Esophagus muscularis mucosa (tissue), 4 donors: ENCODE results near the gene AKAP13. TPM values are rescaled to one million over a fixed set of nuclear protein-coding genes. Genes with fewer than 3 reads are reported as not detected.

ENCODE experiments used
- DNase-seq: peaks from one replicate; pipeline ENCODE4 v3.0.0-alpha.2; 2017; ENCODE audit errors: extremely low spot score
- H3K27ac ChIP-seq, 4 donors: fragments of 200-600 bp; sonication (generic); replicated peaks in 1 of 4; 1 replicate in 3 of 4; 2 replicates in 1 of 4; pipeline ENCODE4 v1.5.1; 2016 to 2019; ENCODE audit warnings: mild to moderate bottlenecking in 1 of 4
- H3K27me3 ChIP-seq, 4 donors: fragments of 200-600 bp; sonication (generic); one replicate each; pipeline versions ENCODE4 v1.5.1 to v1.6.0; 2016 to 2019
- H3K36me3 ChIP-seq, 4 donors: fragments of 200-600 bp; sonication (generic); one replicate each; pipeline ENCODE4 v1.5.1; 2016 to 2019
- H3K4me1 ChIP-seq, 4 donors: fragments of 200-600 bp; sonication (generic); one replicate each; pipeline ENCODE4 v1.5.1; 2016 to 2019
- H3K4me3 ChIP-seq, 4 donors: fragments of 200-600 bp; sonication (generic); 1 replicate in 2 of 4; 2 replicates in 2 of 4; pipeline ENCODE4 v1.5.1; 2016 to 2019; ENCODE audit warnings: mild to moderate bottlenecking in 4 of 4, moderate library complexity in 1 of 4
- H3K9me3 ChIP-seq, 4 donors: fragments of 200-600 bp; sonication (generic); 1 replicate in 3 of 4; 2 replicates in 1 of 4; pipeline ENCODE4 v1.5.1; 2016 to 2019
- EP300 ChIP-seq: sonication (generic); formaldehyde crosslinking; IDR thresholded peaks from one replicate; pipeline ENCODE4 v1.6.1; 2017; ENCODE audit warnings: antibody characterized with exemption
- POLR2A ChIP-seq: fragments of 450-650 bp; IDR thresholded peaks from one replicate; pipeline ENCODE4 v1.6.1; 2017; ENCODE audit warnings: antibody characterized with exemption, moderate library complexity, mild to moderate bottlenecking, low read depth
- POLR2AphosphoS5 ChIP-seq, 2 donors: sonication (generic); formaldehyde crosslinking; IDR thresholded peaks; one replicate each; pipeline ENCODE4 v1.6.1; 2017; ENCODE audit warnings: antibody characterized with exemption in 2 of 2
- WGBS: methylation state at CpG from one replicate; pipeline ENCODE4 v1.1.5; 2018; 5-methylcytosine and 5-hydroxymethylcytosine counted together
- intact Hi-C: fragments of 100-400 bp; cut with DNase I; formaldehyde crosslinking; loops from one replicate; pipeline ENCODE4 v1.15.1; 2023
- total RNA-seq, 4 donors: library from RNA; depleted of rRNA; stranded (reverse); fragments of >200 nt; gene quantifications; one replicate each; pipeline versions ENCODE4 v1.1.0 to v1.2.1, GENCODE V29; 2016
- TF ChIP-seq, protein P1 (sequence below), 3 experiments: fragments of 200-600 bp in 2 of 3; fragments of 450-650 bp in 1 of 3; sonication (generic) in 2 of 3; IDR thresholded peaks; one replicate each; pipeline ENCODE4 v1.5.1; 2017 to 2019; ENCODE audit warnings: antibody characterized with exemption in 3 of 3, mild to moderate bottlenecking in 2 of 3, moderate library complexity in 1 of 3

AKAP13 gene
- total RNA-seq, 4 donors from 2014 or later, result 232 to 323 (median 284) TPM

GRCh38 chr15:85383470-85384148 lies 3.2 kb downstream of the AKAP13 start:
- peak overlapping the region; percentile 98 to 99 (median 98) for H3K27ac ChIP-seq
- intact Hi-C loops, result loop anchor here (5.0 kb wide), 1 partner anchor 51 kb away; no protein-coding TSS in a partner anchor
- H3K4me3 ChIP-seq, result peak overlapping the region in 3 of 4 donors; percentile 89 to 98 (median 93)
- no peaks in the 10 kb centered on the region for H3K9me3 ChIP-seq
- peaks cover 0 to 3% (median 0%) of the 10 kb centered on the region in 4 donors for H3K36me3 ChIP-seq
- 69% methylated on average over 2 of the region's 2 CpGs for WGBS
- DNase-seq, result no peak
- H3K4me1 ChIP-seq, result peaks cover 15 to 74% (median 63%) of the 10 kb centered on the region in 4 donors
- no peaks in the 10 kb centered on the region for H3K27me3 ChIP-seq
- TF ChIP-seq POLR2AphosphoS5 (IDR thresholded peaks at IDR 0.05), result no peak
- no peak for TF ChIP-seq EP300
- no peak for TF ChIP-seq POLR2A
- TF ChIP-seq, protein P1, sequence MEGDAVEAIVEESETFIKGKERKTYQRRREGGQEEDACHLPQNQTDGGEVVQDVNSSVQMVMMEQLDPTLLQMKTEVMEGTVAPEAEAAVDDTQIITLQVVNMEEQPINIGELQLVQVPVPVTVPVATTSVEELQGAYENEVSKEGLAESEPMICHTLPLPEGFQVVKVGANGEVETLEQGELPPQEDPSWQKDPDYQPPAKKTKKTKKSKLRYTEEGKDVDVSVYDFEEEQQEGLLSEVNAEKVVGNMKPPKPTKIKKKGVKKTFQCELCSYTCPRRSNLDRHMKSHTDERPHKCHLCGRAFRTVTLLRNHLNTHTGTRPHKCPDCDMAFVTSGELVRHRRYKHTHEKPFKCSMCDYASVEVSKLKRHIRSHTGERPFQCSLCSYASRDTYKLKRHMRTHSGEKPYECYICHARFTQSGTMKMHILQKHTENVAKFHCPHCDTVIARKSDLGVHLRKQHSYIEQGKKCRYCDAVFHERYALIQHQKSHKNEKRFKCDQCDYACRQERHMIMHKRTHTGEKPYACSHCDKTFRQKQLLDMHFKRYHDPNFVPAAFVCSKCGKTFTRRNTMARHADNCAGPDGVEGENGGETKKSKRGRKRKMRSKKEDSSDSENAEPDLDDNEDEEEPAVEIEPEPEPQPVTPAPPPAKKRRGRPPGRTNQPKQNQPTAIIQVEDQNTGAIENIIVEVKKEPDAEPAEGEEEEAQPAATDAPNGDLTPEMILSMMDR (IDR thresholded peaks at IDR 0.05), result no peak

DNA sequence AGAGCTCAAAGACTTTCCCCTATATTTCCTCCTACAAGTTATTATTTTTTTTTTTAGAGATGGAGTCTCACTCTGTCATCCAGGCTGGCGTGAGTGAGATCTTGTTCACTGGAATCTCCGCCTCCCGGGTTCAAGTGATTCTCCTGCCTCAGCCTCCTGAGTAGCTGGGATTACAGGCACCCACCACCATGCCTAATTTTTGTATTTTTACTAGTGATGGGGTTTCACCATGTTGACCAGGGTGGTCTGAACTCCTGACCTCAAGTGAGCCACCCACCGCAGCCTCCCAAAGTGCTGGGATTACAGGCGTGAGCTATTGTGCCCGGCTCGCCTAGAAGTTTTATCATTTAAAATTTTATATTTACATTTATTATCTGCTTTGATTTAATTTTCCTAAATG lies 5.9 kb downstream of the AKAP13 start:
- intact Hi-C loops, result no loop called here
- WGBS, result 96% methylated on average over 7 of the region's 7 CpGs
- H3K4me1 ChIP-seq, result peaks cover 25 to 92% (median 82%) of the 10 kb centered on the region in 4 donors
- peak overlapping the region in 3 of 4 donors; percentile 98 to 99 (median 98) for H3K27ac ChIP-seq
- TF ChIP-seq POLR2AphosphoS5 (IDR thresholded peaks at IDR 0.05), result no peak
- no peak overlapping the region for H3K4me3 ChIP-seq
- DNase-seq, result no peak
- H3K36me3 ChIP-seq, result peaks cover 0 to 3% (median 0%) of the 10 kb centered on the region in 4 donors
- no peaks in the 10 kb centered on the region for H3K27me3 ChIP-seq
- H3K9me3 ChIP-seq, result no peaks in the 10 kb centered on the region

GRCh38 chr15:85388566-85389305 lies 8.3 kb downstream of the AKAP13 start:
- TF ChIP-seq POLR2AphosphoS5 (IDR thresholded peaks at IDR 0.05), result no peak
- no peak for DNase-seq
- Histone ChIP-seq H3K9me3 (no peaks in the 10 kb centered on the region), H3K27me3 (no peaks in the 10 kb centered on the region), H3K4me3 (no peak overlapping the region), H3K27ac (peak overlapping the region in 2 of 4 donors; percentile 7 to 13), H3K36me3 (peaks cover 0 to 3% (median 0%) of the 10 kb centered on the region in 4 donors), H3K4me1 (peaks cover 45 to 95% (median 87%) of the 10 kb centered on the region in 4 donors)
- 80% methylated on average over 5 of the region's 5 CpGs for WGBS
- intact Hi-C loops, result no loop called here

GRCh38 chr15:85389306-85389650 lies 8.9 kb downstream of the AKAP13 start:
- Histone ChIP-seq H3K27ac (peak overlapping the region in 2 of 4 donors; percentile 7 to 13), H3K36me3 (peaks cover 0 to 3% (median 0%) of the 10 kb centered on the region in 4 donors), H3K4me3 (no peak overlapping the region), H3K4me1 (peaks cover 47 to 95% (median 87%) of the 10 kb centered on the region in 4 donors), H3K9me3 (no peaks in the 10 kb centered on the region), H3K27me3 (no peaks in the 10 kb centered on the region)
- TF ChIP-seq, protein P1 (IDR thresholded peaks at IDR 0.05), result no peak
- TF ChIP-seq EP300 (no peak), POLR2AphosphoS5 (IDR thresholded peaks at IDR 0.05) (no peak), POLR2A (no peak)
- no peak for DNase-seq
- intact Hi-C loops, result no loop called here
- 73% methylated on average over 2 of the region's 2 CpGs for WGBS

DNA sequence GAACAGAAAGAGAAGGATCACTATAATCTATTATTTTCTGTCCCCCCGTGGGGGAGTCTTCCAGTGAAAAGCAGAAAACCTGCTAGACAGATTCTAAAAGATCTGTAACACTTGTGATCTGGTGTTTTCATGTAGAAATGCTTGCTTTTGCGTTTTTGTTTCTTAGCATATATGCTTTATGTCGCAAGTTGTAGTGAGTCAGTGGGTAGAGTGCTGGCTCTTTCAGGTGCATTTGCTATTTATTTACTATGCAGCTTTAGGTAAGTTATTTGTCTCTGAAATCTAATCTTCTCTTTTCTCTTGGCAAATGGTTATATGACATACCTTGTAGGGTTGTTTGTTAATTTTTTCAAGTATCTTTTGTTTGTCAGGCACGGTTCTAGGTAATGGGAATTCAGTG lies 9.4 kb downstream of the AKAP13 start:
- WGBS, result 88% methylated on average over 4 of the region's 4 CpGs
- intact Hi-C loops, result no loop called here
- no peaks in the 10 kb centered on the region for H3K27me3 ChIP-seq
- peaks cover 0 to 3% (median 0%) of the 10 kb centered on the region in 4 donors for H3K36me3 ChIP-seq
- TF ChIP-seq, protein P1 (IDR thresholded peaks at IDR 0.05), result no peak
- TF ChIP-seq EP300 (no peak), POLR2A (no peak), POLR2AphosphoS5 (IDR thresholded peaks at IDR 0.05) (no peak)
- H3K4me1 ChIP-seq, result peaks cover 49 to 95% (median 87%) of the 10 kb centered on the region in 4 donors
- H3K4me3 ChIP-seq, result no peak overlapping the region
- no peaks in the 10 kb centered on the region for H3K9me3 ChIP-seq
- peak overlapping the region in 1 of 4 donors; percentile 13 for H3K27ac ChIP-seq
- DNase-seq, result no peak
